GM13977 (cell line): Measurements from ENCODE around the gene OR6A2.

Experiments used
- DNase-seq: peaks from one replicate; pipeline ENCODE4 v3.0.0; 2012; ENCODE audit warnings: low spot score
- CTCF ChIP-seq: IDR thresholded peaks from 2 replicates; pipeline ENCODE4 v1.5.1; 2012; ENCODE audit warnings: mild to moderate bottlenecking, control low read depth; ENCODE audit not compliant: insufficient read depth; ENCODE audit errors: extremely low read depth, missing control alignments
- in situ Hi-C: fragments of 300-500 bp; cut with MboI; formaldehyde crosslinking; loops from one replicate; pipeline ENCODE4 v1.12.0; 2022; ENCODE audit warnings: low sequenced_read_pairs, low pct_unique_long_range_greater_than_20kb, mixed read lengths, inconsistent platforms; ENCODE audit not compliant: unreplicated experiment

Gene OR6A2

GRCh38 chr11:6799402-6799801 lies at the start of gene OR6A2:
Gene OR6A2, minus strand, starts transcription at chr11:6799689. Its CDS starts 3,981 bp downstream, at chr11:6795708.
- TF ChIP-seq CTCF: no peak
- DNase-seq: no peak
- in situ Hi-C loops: no loop called here

GRCh38 chr11:6845383-6845782 lies 45.9 kb upstream of the OR6A2 start, which contains the start of gene OR10A5:
Gene OR10A5, plus strand, starts transcription at chr11:6845683. Its CDS starts 0 bp downstream, at chr11:6845683.
- in situ Hi-C loops: no loop called here
- no peak for DNase-seq

GRCh38 chr11:6844356-6844755 lies 44.9 kb upstream of the OR6A2 start:
- DNase-seq: no peak
- no peak for TF ChIP-seq CTCF
- in situ Hi-C loops: no loop called here

More at GRCh38 chr11:6845383-6845782, 45.9 kb upstream of the OR6A2 start, which contains the start of gene OR10A5:
- no peak for TF ChIP-seq CTCF

GRCh38 chr11:6843670-6844069 lies 44.2 kb upstream of the OR6A2 start:
- in situ Hi-C loops: no loop called here
- no peak for DNase-seq
- no peak for TF ChIP-seq CTCF

- TF ChIP-seq CTCF: no peak
- no peak for DNase-seq
- in situ Hi-C loops: no loop called here
These were observed 42.2 kb upstream of the OR6A2 start for GRCh38 chr11:6841694-6842093.

GRCh38 chr11:6834021-6834420 lies 34.5 kb upstream of the OR6A2 start:
- no peak for DNase-seq
- in situ Hi-C loops: no loop called here
- no peak for TF ChIP-seq CTCF

- in situ Hi-C loops: no loop called here
- no peak for TF ChIP-seq CTCF
- no peak for DNase-seq
These were observed 33.9 kb upstream of the OR6A2 start for GRCh38 chr11:6833356-6833755.
